IPS-20b (cell line): ENCODE measurements around the gene GID8.
"Not testable (repeated sequence)": the region's sequence is repeated elsewhere in the genome, so short reads cannot be mapped to it uniquely, and the experiment has no call there.

Experiments
- H3K27ac ChIP-seq: one replicate; pipeline ENCODE4 v1.5.1; 2013; ENCODE audit warnings: low read length
- H3K27me3 ChIP-seq: 2 replicates; pipeline ENCODE4 v1.6.1; 2013; ENCODE audit warnings: mild to moderate bottlenecking, low read length, inconsistent platforms; ENCODE audit not compliant: insufficient read depth
- H3K36me3 ChIP-seq: 2 replicates; pipeline ENCODE4 v1.6.1; 2013; ENCODE audit warnings: low read depth, mild to moderate bottlenecking, inconsistent platforms, low read length, moderate library complexity; ENCODE audit not compliant: insufficient read depth
- H3K4me1 ChIP-seq: 2 replicates; pipeline ENCODE4 v1.6.1; 2013; ENCODE audit warnings: mild to moderate bottlenecking, control low read depth, inconsistent platforms, low read length, moderate library complexity; ENCODE audit not compliant: insufficient read depth
- H3K4me3 ChIP-seq: 2 replicates; pipeline ENCODE4 v1.5.1; 2013; ENCODE audit warnings: mild to moderate bottlenecking, low read length, inconsistent platforms
- H3K9ac ChIP-seq: 2 replicates; pipeline ENCODE4 v1.6.1; 2013; ENCODE audit warnings: low read depth, mild to moderate bottlenecking, inconsistent platforms, low read length, moderate library complexity
- H3K9me3 ChIP-seq: 2 replicates; pipeline ENCODE4 v1.6.1; 2013; ENCODE audit warnings: mild to moderate bottlenecking, low read depth, low read length, inconsistent platforms; ENCODE audit not compliant: insufficient read depth

The GID8 gene

GRCh38 chr20:62957136-62958117, 19.5 kb downstream of the GID8 start:
- H3K4me3 ChIP-seq = no peak overlapping the region
- no peaks in the 10 kb centered on the region for H3K9me3 ChIP-seq
- H3K27ac ChIP-seq = no peak overlapping the region
- peaks cover 11% of the 10 kb centered on the region; the same call in 1 of the 2 replicates for H3K36me3 ChIP-seq
- peaks cover 11% of the 10 kb centered on the region; the same call in 1 of the 2 replicates for H3K4me1 ChIP-seq
- no peaks in the 10 kb centered on the region for H3K27me3 ChIP-seq
- H3K9ac ChIP-seq = no peak overlapping the region

DNA sequence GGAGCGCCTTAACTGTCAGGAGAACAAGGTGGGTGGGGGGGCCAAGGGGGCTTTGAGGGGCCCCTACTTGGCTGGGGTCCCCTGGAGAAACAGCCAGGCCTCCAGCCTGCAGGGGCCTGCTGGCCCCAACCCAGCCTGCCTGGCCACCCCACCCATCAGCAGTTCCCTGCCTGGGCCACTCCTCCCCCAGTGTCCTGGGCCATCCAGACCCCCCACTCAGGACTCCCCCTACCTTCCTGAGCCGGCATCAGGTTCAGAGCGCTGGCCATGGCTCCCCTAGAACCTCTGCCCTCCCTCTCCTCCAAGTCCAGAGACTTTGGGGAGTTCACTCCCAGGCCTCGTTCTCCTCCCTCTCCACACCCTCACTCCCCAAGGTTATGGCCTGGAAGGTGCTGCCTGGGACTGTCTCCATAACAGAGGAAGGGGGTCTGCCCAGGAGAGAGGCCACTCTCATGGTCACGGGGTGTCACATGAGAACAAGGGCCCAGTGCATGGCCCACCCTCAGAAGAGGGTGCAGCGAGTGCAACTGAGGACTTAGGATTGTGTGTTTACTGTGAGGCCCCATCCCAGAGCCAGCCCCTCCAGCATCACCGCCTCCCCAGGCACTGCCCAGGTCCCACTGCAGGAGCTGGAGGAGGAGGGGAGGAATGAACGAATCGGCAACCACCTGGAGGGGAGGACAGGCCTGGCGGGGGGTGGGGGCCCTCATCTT, 20.6 kb downstream of the GID8 start:
- Histone ChIP-seq H3K9me3 (no peaks in the 10 kb centered on the region), H3K27ac (no peak overlapping the region), H3K27me3 (no peaks in the 10 kb centered on the region), H3K4me1 (peaks cover 7% of the 10 kb centered on the region; the same call in 1 of the 2 replicates), H3K36me3 (peaks cover 11% of the 10 kb centered on the region; the same call in 1 of the 2 replicates), H3K9ac (no peak overlapping the region), H3K4me3 (no peak overlapping the region)

- no peak overlapping the region for H3K9ac ChIP-seq
- peaks cover 5% of the 10 kb centered on the region; the same call in 1 of the 2 replicates for H3K4me1 ChIP-seq
- H3K9me3 ChIP-seq = no peaks in the 10 kb centered on the region
- H3K36me3 ChIP-seq = peaks cover 11% of the 10 kb centered on the region; the same call in 1 of the 2 replicates
- no peak overlapping the region for H3K4me3 ChIP-seq
- H3K27ac ChIP-seq = no peak overlapping the region
- H3K27me3 ChIP-seq = no peaks in the 10 kb centered on the region
These were observed 21.4 kb downstream of the GID8 start for GRCh38 chr20:62959101-62959971.

- no peak overlapping the region for H3K4me3 ChIP-seq
- no peaks in the 10 kb centered on the region for H3K9me3 ChIP-seq
- H3K9ac ChIP-seq = no peak overlapping the region
- H3K36me3 ChIP-seq = peaks cover 11% of the 10 kb centered on the region; the same call in 1 of the 2 replicates
- no peak overlapping the region for H3K27ac ChIP-seq
- no peaks in the 10 kb centered on the region for H3K4me1 ChIP-seq
- no peaks in the 10 kb centered on the region for H3K27me3 ChIP-seq
These were observed 22.1 kb downstream of the GID8 start for GRCh38 chr20:62959998-62960436.

DNA sequence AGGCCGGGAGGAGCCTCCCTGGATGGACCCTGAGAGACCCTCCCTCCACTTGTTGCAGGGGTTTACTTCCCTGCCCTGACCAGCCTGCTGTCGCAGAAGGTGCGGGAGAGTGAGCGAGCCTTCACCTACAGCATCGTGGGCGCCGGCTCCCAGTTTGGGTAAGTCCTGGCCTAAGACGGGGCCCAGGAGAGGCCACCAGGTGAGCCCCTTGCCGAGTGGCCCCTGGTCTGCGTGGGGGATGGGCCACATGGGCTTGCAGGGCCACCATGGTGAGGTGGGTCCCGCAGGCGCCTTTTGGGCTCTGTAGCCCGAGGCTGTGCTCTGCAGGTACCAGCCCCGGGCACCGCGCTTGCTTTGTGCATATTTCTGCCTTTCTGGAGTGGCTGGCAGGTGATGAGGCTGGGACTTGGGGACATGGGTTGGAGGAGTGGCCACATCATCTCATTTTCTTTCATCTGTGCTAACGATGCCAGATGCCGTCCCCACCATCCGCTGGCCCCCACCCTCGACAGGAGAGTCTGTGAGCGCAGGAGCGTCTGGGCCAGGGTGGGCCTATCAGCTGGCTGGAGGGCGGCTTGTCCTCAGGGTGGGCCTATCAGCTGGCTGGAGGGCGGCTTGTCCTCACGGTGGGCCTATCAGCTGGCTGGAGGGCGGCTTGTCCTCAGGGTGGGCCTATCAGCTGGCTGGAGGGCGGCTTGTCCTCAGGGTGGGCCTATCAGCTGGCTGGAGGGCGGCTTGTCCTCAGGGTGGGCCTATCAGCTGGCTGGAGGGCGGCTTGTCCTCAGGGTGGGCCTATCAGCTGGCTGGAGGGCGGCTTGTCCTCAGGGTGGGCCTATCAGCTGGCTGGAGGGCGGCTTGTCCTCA, 22.7 kb downstream of the GID8 start:
- not testable (repeated sequence) for H3K4me3 ChIP-seq, H3K9ac ChIP-seq, H3K27ac ChIP-seq, H3K9me3 ChIP-seq, H3K4me1 ChIP-seq, H3K27me3 ChIP-seq
- peaks cover 11% of the 10 kb centered on the region; the same call in 1 of the 2 replicates for H3K36me3 ChIP-seq

- Histone ChIP-seq H3K27me3 (no peaks in the 10 kb centered on the region), H3K27ac (no peak overlapping the region), H3K4me1 (no peaks in the 10 kb centered on the region), H3K9me3 (no peaks in the 10 kb centered on the region), H3K4me3 (no peak overlapping the region), H3K9ac (no peak overlapping the region), H3K36me3 (peaks cover 11% of the 10 kb centered on the region; the same call in 1 of the 2 replicates)
These were observed 23.4 kb downstream of the GID8 start for GRCh38 chr20:62961310-62961783.

DNA sequence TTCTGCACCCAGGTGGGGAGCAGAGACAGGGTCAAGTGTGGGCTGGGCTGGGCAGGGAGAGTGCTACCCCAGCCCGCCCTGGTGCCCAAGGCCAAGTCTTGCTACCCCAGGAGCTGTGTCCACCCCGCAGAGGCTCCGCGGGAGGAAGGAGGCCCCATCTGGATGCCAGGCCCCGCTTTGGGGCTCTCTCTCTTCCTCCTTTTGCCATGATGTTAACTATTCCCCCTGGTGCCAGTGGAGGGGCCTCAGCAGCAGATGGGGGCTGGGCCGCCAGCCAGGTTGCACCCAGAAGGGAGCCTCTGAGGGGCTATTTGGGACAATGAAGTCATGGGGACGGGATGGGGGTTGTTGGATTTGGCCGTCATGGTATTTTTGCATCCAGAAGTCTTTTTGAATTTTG, 23.9 kb downstream of the GID8 start:
- H3K27me3 ChIP-seq = no peaks in the 10 kb centered on the region
- no peak overlapping the region for H3K9ac ChIP-seq
- H3K4me3 ChIP-seq = no peak overlapping the region
- H3K4me1 ChIP-seq = no peaks in the 10 kb centered on the region
- peaks cover 11% of the 10 kb centered on the region; the same call in 1 of the 2 replicates for H3K36me3 ChIP-seq
- no peak overlapping the region for H3K27ac ChIP-seq
- no peaks in the 10 kb centered on the region for H3K9me3 ChIP-seq

- Histone ChIP-seq H3K9ac (no peak overlapping the region), H3K27ac (no peak overlapping the region), H3K27me3 (no peaks in the 10 kb centered on the region)
These were observed 24.4 kb downstream of the GID8 start for GRCh38 chr20:62962221-62962879.

GRCh38 chr20:62962891-62963613, 25.1 kb downstream of the GID8 start:
- Histone ChIP-seq H3K36me3 (0 out of 2 replicates have a peak, but pooled peaks cover under 1% of the 10 kb centered on the region), H3K4me3 (no peak overlapping the region), H3K4me1 (no peaks in the 10 kb centered on the region), H3K9me3 (no peaks in the 10 kb centered on the region), H3K27me3 (no peaks in the 10 kb centered on the region), H3K27ac (no peak overlapping the region), H3K9ac (no peak overlapping the region)

More at GRCh38 chr20:62962221-62962879, 24.4 kb downstream of the GID8 start:
- Histone ChIP-seq H3K4me3 (no peak overlapping the region), H3K4me1 (no peaks in the 10 kb centered on the region), H3K36me3 (peaks cover 7% of the 10 kb centered on the region; the same call in 1 of the 2 replicates), H3K9me3 (no peaks in the 10 kb centered on the region)
